D721Med (cell line): ENCODE data around the gene POU5F2.

Experiments used
- DNase-seq: peaks from one replicate; pipeline ENCODE4 v3.0.0; 2011; ENCODE audit warnings: low spot score; ENCODE audit not compliant: insufficient read length
- FAIRE-seq: peaks from 2 replicates; lab custom pipeline; 2011; peaks lifted over from hg19 to GRCh38; lab: Jason Lieb, UNC
- TF ChIP-seq, protein P1 (sequence below): IDR thresholded peaks from 2 replicates; pipeline ENCODE4 v1.5.1; 2012; ENCODE audit warnings: mild to moderate bottlenecking, control low read depth; ENCODE audit not compliant: insufficient read depth; ENCODE audit errors: missing control alignments

POU5F2 gene

GRCh38 chr5:93704996-93705395, 36.4 kb downstream of the POU5F2 start:
- FAIRE-seq (no peak), DNase-seq (no peak)
- TF ChIP-seq, protein P1, sequence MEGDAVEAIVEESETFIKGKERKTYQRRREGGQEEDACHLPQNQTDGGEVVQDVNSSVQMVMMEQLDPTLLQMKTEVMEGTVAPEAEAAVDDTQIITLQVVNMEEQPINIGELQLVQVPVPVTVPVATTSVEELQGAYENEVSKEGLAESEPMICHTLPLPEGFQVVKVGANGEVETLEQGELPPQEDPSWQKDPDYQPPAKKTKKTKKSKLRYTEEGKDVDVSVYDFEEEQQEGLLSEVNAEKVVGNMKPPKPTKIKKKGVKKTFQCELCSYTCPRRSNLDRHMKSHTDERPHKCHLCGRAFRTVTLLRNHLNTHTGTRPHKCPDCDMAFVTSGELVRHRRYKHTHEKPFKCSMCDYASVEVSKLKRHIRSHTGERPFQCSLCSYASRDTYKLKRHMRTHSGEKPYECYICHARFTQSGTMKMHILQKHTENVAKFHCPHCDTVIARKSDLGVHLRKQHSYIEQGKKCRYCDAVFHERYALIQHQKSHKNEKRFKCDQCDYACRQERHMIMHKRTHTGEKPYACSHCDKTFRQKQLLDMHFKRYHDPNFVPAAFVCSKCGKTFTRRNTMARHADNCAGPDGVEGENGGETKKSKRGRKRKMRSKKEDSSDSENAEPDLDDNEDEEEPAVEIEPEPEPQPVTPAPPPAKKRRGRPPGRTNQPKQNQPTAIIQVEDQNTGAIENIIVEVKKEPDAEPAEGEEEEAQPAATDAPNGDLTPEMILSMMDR: no peak

DNA sequence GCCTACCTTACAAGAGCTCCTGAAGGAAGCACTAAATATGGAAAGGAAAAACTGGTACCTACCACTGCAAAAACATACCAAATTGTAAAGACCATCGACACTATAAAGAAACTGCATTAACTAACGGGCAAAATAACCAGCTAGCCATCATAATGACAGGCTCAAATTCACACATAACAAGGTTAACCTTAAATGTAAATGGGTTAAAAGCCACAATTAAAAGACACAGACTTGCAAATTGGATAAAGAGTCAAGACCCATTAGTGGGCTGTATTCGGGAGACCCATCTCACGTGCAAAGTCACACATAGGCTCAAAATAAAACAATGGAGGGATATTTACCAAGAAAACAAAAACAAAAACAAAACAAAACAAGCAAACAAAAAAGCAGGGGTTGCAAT, 49.4 kb downstream of the POU5F2 start:
- TF ChIP-seq, protein P1: no peak
- FAIRE-seq: no peak
- DNase-seq: no peak
